Panc1 (cell line): ENCODE results near the gene EHD4.

Source experiments
- CTCF ChIP-seq: fragments of 450-650 bp; IDR thresholded peaks from 2 replicates; pipeline ENCODE4 v1.5.1; 2017; ENCODE audit warnings: mild to moderate bottlenecking
- POLR2AphosphoS5 ChIP-seq: IDR thresholded peaks from 2 replicates; pipeline ENCODE4 v1.6.1; 2012; ENCODE audit warnings: mild to moderate bottlenecking, low read depth, low read length, moderate library complexity
- SIN3A ChIP-seq: IDR thresholded peaks from 2 replicates; pipeline ENCODE4 v1.6.1; 2012; ENCODE audit warnings: low read depth, mild to moderate bottlenecking, low read length, moderate library complexity, borderline replicate concordance; ENCODE audit not compliant: insufficient read depth
- TCF7L2 ChIP-seq: IDR thresholded peaks from 2 replicates; pipeline ENCODE4 v1.6.1; 2011; ENCODE audit warnings: mild to moderate bottlenecking, low read depth, low read length, inconsistent platforms

- TF ChIP-seq CTCF, result no peak
- TF ChIP-seq TCF7L2, result no peak
- TF ChIP-seq SIN3A, result no peak
- TF ChIP-seq POLR2AphosphoS5, result no peak; the same call in 1 of the 2 replicates
Observed at GRCh38 chr15:41895491-41895890, 76.9 kb downstream of the EHD4 start.
